Liver (tissue), 9 donors: Measurements from ENCODE around the gene CD47. TPM values are rescaled to one million over a fixed set of nuclear protein-coding genes. Genes with fewer than 3 reads are reported as not detected.

Experiments
- DNase-seq: peaks from one replicate; pipeline ENCODE4 v3.0.0-alpha.2; 2017; ENCODE audit warnings: low spot score
- H3K27ac ChIP-seq, 2 donors: one replicate each; pipeline ENCODE4 v1.7.0; 2013; ENCODE audit warnings: inconsistent platforms in 2 of 2, low read length in 2 of 2, control low read depth in 1 of 2, low read depth in 1 of 2, mild to moderate bottlenecking in 1 of 2
- H3K27me3 ChIP-seq, 4 donors: one replicate each; pipeline versions ENCODE4 v1.6.1 to v1.7.0; 2013; ENCODE audit warnings: low read length in 3 of 4, inconsistent platforms in 1 of 4, mild to moderate bottlenecking in 1 of 4, moderate library complexity in 1 of 4; ENCODE audit not compliant: control insufficient read depth in 4 of 4, insufficient read depth in 4 of 4
- H3K36me3 ChIP-seq, 4 donors: one replicate each; pipeline versions ENCODE4 v1.6.1 to v1.7.0; 2013; ENCODE audit warnings: low read length in 3 of 4, mild to moderate bottlenecking in 3 of 4, low read depth in 1 of 4, moderate library complexity in 1 of 4; ENCODE audit not compliant: control insufficient read depth in 4 of 4, insufficient read depth in 3 of 4
- H3K4me1 ChIP-seq, 4 donors: one replicate each; pipeline versions ENCODE4 v1.6.1 to v1.7.0; 2013; ENCODE audit warnings: low read length in 3 of 4, mild to moderate bottlenecking in 3 of 4, moderate library complexity in 1 of 4; ENCODE audit not compliant: control insufficient read depth in 4 of 4, insufficient read depth in 4 of 4
- H3K4me3 ChIP-seq, 3 donors: one replicate each; pipeline versions ENCODE4 v1.6.1 to v1.7.0; 2013; ENCODE audit warnings: low read length in 3 of 3, control low read depth in 1 of 3, low read depth in 1 of 3, mild to moderate bottlenecking in 1 of 3
- H3K9ac ChIP-seq, 2 donors: one replicate each; pipeline ENCODE4 v1.7.0; 2013; ENCODE audit warnings: low read length in 2 of 2, mild to moderate bottlenecking in 2 of 2, moderate library complexity in 2 of 2, control low read depth in 1 of 2, low read depth in 1 of 2
- H3K9me3 ChIP-seq, 4 donors: one replicate each; pipeline versions ENCODE4 v1.6.1 to v1.7.0; 2013; ENCODE audit warnings: low read length in 3 of 4; ENCODE audit not compliant: control insufficient read depth in 4 of 4
- ATF3 ChIP-seq: IDR thresholded peaks from 2 replicates; pipeline ENCODE4 v1.6.1; 2016; ENCODE audit warnings: antibody characterized with exemption
- CTCF ChIP-seq: fragments of 150-350 bp; IDR thresholded peaks from 2 replicates; pipeline ENCODE4 v1.5.1; 2017; ENCODE audit warnings: improper control_type of control experiment, low read depth, low read length; ENCODE audit not compliant: missing input control
- FOXA1 ChIP-seq: IDR thresholded peaks from 2 replicates; pipeline ENCODE4 v1.6.1; 2016; ENCODE audit warnings: antibody characterized with exemption
- GABPA ChIP-seq, 2 donors: IDR thresholded peaks in 1 of 2; conservative IDR thresholded peaks in 1 of 2; 2 replicates each; pipeline ENCODE4 v1.6.1; 2016; ENCODE audit warnings: antibody characterized with exemption in 2 of 2, mild to moderate bottlenecking in 1 of 2, moderate library complexity in 1 of 2
- HNF4A ChIP-seq, 2 donors: conservative IDR thresholded peaks; 2 replicates each; pipeline ENCODE4 v1.6.1; 2016; ENCODE audit warnings: antibody characterized with exemption in 2 of 2, mild to moderate bottlenecking in 2 of 2
- JUND ChIP-seq, 2 donors: IDR thresholded peaks; 2 replicates each; pipeline ENCODE4 v1.6.1; 2016; ENCODE audit warnings: antibody characterized with exemption in 2 of 2
- MAX ChIP-seq: IDR thresholded peaks from 2 replicates; pipeline ENCODE4 v1.6.1; 2016; ENCODE audit warnings: antibody characterized with exemption
- NR2F2 ChIP-seq: IDR thresholded peaks from 2 replicates; pipeline ENCODE4 v1.6.1; 2016; ENCODE audit warnings: antibody characterized with exemption
- RAD21 ChIP-seq, 2 donors: IDR thresholded peaks; 2 replicates each; pipeline ENCODE4 v1.6.1; 2016; ENCODE audit warnings: antibody characterized with exemption in 2 of 2, mild to moderate bottlenecking in 2 of 2
- REST ChIP-seq: IDR thresholded peaks from 2 replicates; pipeline ENCODE4 v1.6.1; 2016; ENCODE audit warnings: antibody characterized with exemption, mild to moderate bottlenecking
- SP1 ChIP-seq: IDR thresholded peaks from 2 replicates; pipeline ENCODE4 v1.6.1; 2018; ENCODE audit warnings: antibody characterized with exemption, mild to moderate bottlenecking
- TAF1 ChIP-seq: conservative IDR thresholded peaks from 2 replicates; pipeline ENCODE4 v1.6.1; 2016; ENCODE audit warnings: antibody characterized with exemption, mild to moderate bottlenecking
- YY1 ChIP-seq: IDR thresholded peaks from 2 replicates; pipeline ENCODE4 v1.6.1; 2016; ENCODE audit warnings: antibody characterized with exemption, mild to moderate bottlenecking
- WGBS: extraction: QIAGEN DNeasy Blood & Tissue Kit; methylation state at CpG from one replicate; pipeline ENCODE4 v1.1.7; 2013; 5-methylcytosine and 5-hydroxymethylcytosine counted together
- polyA plus RNA-seq, 2 donors: library from polyadenylated mRNA; stranded (reverse) in 1 of 2; unstranded in 1 of 2; fragments of 200-250 nt in 1 of 2; fragments of >200 nt in 1 of 2; fragmentation: Nextera tagmentation in 1 of 2; extraction: Ambion mirVana in 1 of 2; gene quantifications; one replicate each; pipeline versions ENCODE4 v1.2.1 to v1.2.3, GENCODE V29; 2013 to 2015
- total RNA-seq, 2 donors: library from RNA; depleted of rRNA; stranded (reverse); fragments of >200 nt; gene quantifications; one replicate each; pipeline ENCODE4 v1.2.3, GENCODE V29; 2014
- donor health status: healthy.
- donor health status: healthy.
- donor health status: healthy.
- donor health status: healthy.
- donor health status: healthy.

The CD47 gene
- total and polyA plus RNA-seq, 4 donors, result 23.4 to 39.5 (median 33.9) TPM

GRCh38 chr3:108106449-108106848 is 15.6 kb upstream of the CD47 start (continued):
- TF ChIP-seq ATF3 (no peak), NR2F2 (no peak), FOXA1 (no peak)

GRCh38 chr3:108106031-108106430 is 15.2 kb upstream of the CD47 start:
- WGBS, result 97% methylated on average over 3 of the region's 3 CpGs
- no peak for DNase-seq
- Histone ChIP-seq H3K27ac (no peak overlapping the region), H3K4me1 (peaks cover 4 to 17% (median 15%) of the 10 kb centered on the region in 4 donors), H3K36me3 (no peaks in the 10 kb centered on the region), H3K4me3 (no peak overlapping the region), H3K27me3 (no peaks in the 10 kb centered on the region), H3K9ac (no peak overlapping the region), H3K9me3 (no peaks in the 10 kb centered on the region)
- no peak for TF ChIP-seq NR2F2
- no peak for TF ChIP-seq JUND (IDR thresholded peaks at IDR 0.05)
- no peak for TF ChIP-seq RAD21 (IDR thresholded peaks at IDR 0.05)
- TF ChIP-seq SP1, result no peak
- TF ChIP-seq CTCF, result no peak
- no peak for TF ChIP-seq FOXA1
- no peak for TF ChIP-seq TAF1
- no peak for TF ChIP-seq HNF4A (conservative IDR thresholded peaks at IDR 0.05)
- no peak for TF ChIP-seq ATF3
- TF ChIP-seq MAX, result no peak
- TF ChIP-seq YY1, result no peak
- TF ChIP-seq GABPA (IDR thresholded peaks at IDR 0.05 in 1 of 2, conservative IDR thresholded peaks at IDR 0.05 in 1 of 2), result no peak
- no peak for TF ChIP-seq REST
